CD8-positive, alpha-beta memory T cell (primary cell): ENCODE measurements around the gene RERG. TPM values are rescaled to one million over a fixed set of nuclear protein-coding genes. Genes with fewer than 3 reads are reported as not detected.

Source experiments
- CTCF ChIA-PET: fragments of 350-600 bp; sonication (Branson Sonifier 250); formaldehyde crosslinking; loops from one replicate; lab custom pipeline; 2021; ENCODE audit warnings: antibody characterized with exemption; lab: Charles Lee
- POLR2A ChIA-PET: fragments of 350-600 bp; sonication (Branson Sonifier 250); formaldehyde crosslinking; loops from one replicate; lab custom pipeline; 2021; ENCODE audit warnings: antibody characterized with exemption; lab: Charles Lee
- DNase-seq, 5 donors: peaks; one replicate each; pipeline versions ENCODE4 v3.0.0 to v3.0.0-alpha.2; 2020 to 2022; ENCODE audit warnings: mixed read lengths in 1 of 5
- H3K27ac ChIP-seq: one replicate; pipeline ENCODE4 v1.7.0; 2013; ENCODE audit warnings: low read depth, mild to moderate bottlenecking, low read length, moderate library complexity
- H3K27me3 ChIP-seq: 2 replicates; pipeline ENCODE4 v1.7.0; 2013; ENCODE audit warnings: low read length, mild to moderate bottlenecking; ENCODE audit not compliant: insufficient read depth, poor library complexity, severe bottlenecking
- H3K36me3 ChIP-seq: 2 replicates; pipeline ENCODE4 v1.7.0; 2013; ENCODE audit warnings: mild to moderate bottlenecking, low read length, moderate library complexity; ENCODE audit not compliant: insufficient read depth
- H3K4me1 ChIP-seq: 2 replicates; pipeline ENCODE4 v1.7.0; 2013; ENCODE audit warnings: mild to moderate bottlenecking, low read length, moderate library complexity; ENCODE audit not compliant: insufficient read depth
- H3K4me3 ChIP-seq: 2 replicates; pipeline ENCODE4 v1.7.0; 2013; ENCODE audit warnings: mild to moderate bottlenecking, low read length
- H3K9me3 ChIP-seq: 2 replicates; pipeline ENCODE4 v1.7.0; 2013; ENCODE audit warnings: mild to moderate bottlenecking, low read length
- H3K27ac Mint-ChIP-seq, 8 donors: one replicate each; pipeline ENCODE4 v1.8.0; 2020 to 2021; ENCODE audit warnings: mixed read lengths in 8 of 8, mild to moderate bottlenecking in 6 of 8, inconsistent platforms in 3 of 8, moderate library complexity in 3 of 8
- H3K27me3 Mint-ChIP-seq, 2 donors: one replicate each; pipeline ENCODE4 v1.8.0; 2020 to 2021; ENCODE audit warnings: mixed read lengths in 2 of 2, mild to moderate bottlenecking in 1 of 2, moderate library complexity in 1 of 2
- H3K36me3 Mint-ChIP-seq, 3 donors: one replicate each; pipeline ENCODE4 v1.8.0; 2020 to 2021; ENCODE audit warnings: mixed read lengths in 3 of 3, inconsistent platforms in 1 of 3, mild to moderate bottlenecking in 1 of 3
- H3K4me1 Mint-ChIP-seq, 3 donors: one replicate each; pipeline ENCODE4 v1.8.0; 2020 to 2021; ENCODE audit warnings: mixed read lengths in 3 of 3, inconsistent platforms in 1 of 3, mild to moderate bottlenecking in 1 of 3
- H3K4me3 Mint-ChIP-seq, 7 donors: one replicate each; pipeline ENCODE4 v1.8.0; 2020 to 2021; ENCODE audit warnings: mixed read lengths in 7 of 7, mild to moderate bottlenecking in 6 of 7, moderate library complexity in 4 of 7, inconsistent platforms in 2 of 7
- H3K9me3 Mint-ChIP-seq, 5 donors: one replicate each; pipeline ENCODE4 v1.8.0; 2020 to 2022; ENCODE audit warnings: mixed read lengths in 5 of 5, mild to moderate bottlenecking in 3 of 5, moderate library complexity in 2 of 5, inconsistent platforms in 1 of 5
- polyA plus RNA-seq: library from polyadenylated mRNA; unstranded; fragments of 300-500 nt; fragmentation: Illumina TruSeq; gene quantifications from one replicate; pipeline ENCODE4 v1.2.3, GENCODE V29; 2021
- total RNA-seq, 2 experiments: library from RNA; stranded (reverse); gene quantifications; one replicate each; pipeline ENCODE4 v1.2.3, GENCODE V29; 2021

The RERG gene, protein sequence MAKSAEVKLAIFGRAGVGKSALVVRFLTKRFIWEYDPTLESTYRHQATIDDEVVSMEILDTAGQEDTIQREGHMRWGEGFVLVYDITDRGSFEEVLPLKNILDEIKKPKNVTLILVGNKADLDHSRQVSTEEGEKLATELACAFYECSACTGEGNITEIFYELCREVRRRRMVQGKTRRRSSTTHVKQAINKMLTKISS
- total RNA-seq = not detected
- not detected for polyA plus RNA-seq

DNA sequence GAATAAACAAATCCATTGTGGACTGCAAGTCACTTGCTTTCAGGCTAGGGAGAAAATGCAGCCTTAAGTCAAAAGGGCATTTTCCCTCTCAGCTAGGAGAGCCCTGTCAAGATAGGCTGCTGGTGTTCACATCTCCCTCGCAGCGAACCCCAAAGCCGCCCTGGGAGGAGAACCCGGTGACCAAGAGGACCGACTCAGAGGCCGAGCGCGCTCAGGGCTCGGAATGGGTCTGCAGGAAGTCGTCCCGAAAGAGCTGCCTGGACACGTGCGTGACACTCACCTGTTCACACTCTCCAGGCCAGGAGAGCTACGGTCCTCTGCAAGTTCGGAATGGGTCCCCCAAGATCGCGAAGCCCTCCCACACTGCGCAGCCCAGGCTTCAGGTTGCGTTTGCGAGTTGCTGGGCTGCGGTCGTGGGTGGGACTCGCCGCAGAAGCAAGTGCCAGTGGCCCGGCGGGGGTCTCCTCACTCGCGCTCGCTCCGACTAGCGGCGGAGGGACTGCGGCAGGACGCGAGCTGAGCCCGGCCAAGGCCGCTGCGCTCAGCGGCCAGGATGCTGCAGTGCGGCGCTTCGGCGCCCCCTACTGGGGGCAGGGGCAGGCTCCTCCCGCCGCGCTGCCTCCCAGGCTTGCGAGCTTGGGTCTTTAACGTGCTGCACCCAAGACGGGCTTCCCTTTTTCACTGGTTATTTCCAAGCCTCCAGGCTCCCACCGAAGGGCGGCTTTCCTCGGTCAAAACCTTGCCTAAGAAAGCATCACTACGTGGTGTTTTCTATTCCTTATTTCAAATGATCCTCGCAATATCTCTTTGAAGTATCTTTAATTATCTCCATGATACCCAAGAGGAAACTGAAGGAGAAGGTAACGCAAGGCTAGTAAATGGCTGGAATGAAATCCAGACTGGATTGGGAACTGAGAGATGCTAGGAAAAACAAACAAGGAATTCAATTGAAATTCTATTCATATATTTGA is at the start of gene RERG:
Gene RERG, minus strand, starts transcription at position 503 of the 971 bp plus-strand sequence. CDS start 3,928 bp downstream, outside the sequence.
- Histone ChIP-seq H3K4me1 (peaks cover 9% of the 10 kb centered on the region), H3K27me3 (peaks cover 8% of the 10 kb centered on the region), H3K36me3 (no peaks in the 10 kb centered on the region), H3K4me3 (peak within 1 kb of the TSS; percentile 36), H3K9me3 (no peaks in the 10 kb centered on the region), H3K27ac (no peak within 1 kb of the TSS)
- H3K4me3 Mint-ChIP-seq = peak within 1 kb of the TSS in 6 of 7 donors; percentile 59 to 82 (median 70)
- peaks cover 15 to 34% of the 10 kb centered on the region in 2 donors for H3K27me3 Mint-ChIP-seq
- H3K4me1 Mint-ChIP-seq = peaks cover 4 to 14% (median 13%) of the 10 kb centered on the region in 3 donors
- ChIA-PET POLR2A (interaction anchor here (0.5 kb wide), 1 partner anchor 227 kb away, joined by 3 read pairs; no protein-coding TSS in a partner anchor), CTCF (interaction anchor here (0.6 to 3.0 kb wide), 35 partner anchors 8 to 1866 kb away, joined by 3 to 13 read pairs (median 3); no protein-coding TSS in a partner anchor)
- peak; percentile 47 to 75 (median 61) for DNase-seq
- H3K27ac Mint-ChIP-seq = peak within 1 kb of the TSS in 1 of 8 donors; percentile 56
- no peaks in the 10 kb centered on the region for H3K9me3 Mint-ChIP-seq
- no peaks in the 10 kb centered on the region for H3K36me3 Mint-ChIP-seq

DNA sequence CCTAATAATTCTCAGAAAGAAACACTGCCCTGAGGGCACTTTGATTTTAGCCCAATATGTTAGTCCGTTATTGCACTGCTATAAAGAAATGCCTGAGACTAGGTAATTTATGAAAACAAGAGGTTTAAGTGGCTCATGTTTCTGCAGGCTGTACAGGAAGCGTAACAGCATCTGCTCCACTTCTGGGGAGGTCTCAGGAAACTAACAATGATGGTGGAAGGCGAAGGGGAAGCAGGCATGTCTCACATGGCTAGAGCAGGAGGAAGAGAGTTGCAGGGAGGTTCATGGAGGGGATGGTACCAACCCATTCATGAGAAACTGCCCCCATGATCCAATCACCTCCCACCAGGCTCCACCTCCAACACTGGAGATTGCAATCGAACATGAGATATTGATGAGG is 49.4 kb upstream of the RERG start:
- H3K4me1 ChIP-seq = no peaks in the 10 kb centered on the region

DNA sequence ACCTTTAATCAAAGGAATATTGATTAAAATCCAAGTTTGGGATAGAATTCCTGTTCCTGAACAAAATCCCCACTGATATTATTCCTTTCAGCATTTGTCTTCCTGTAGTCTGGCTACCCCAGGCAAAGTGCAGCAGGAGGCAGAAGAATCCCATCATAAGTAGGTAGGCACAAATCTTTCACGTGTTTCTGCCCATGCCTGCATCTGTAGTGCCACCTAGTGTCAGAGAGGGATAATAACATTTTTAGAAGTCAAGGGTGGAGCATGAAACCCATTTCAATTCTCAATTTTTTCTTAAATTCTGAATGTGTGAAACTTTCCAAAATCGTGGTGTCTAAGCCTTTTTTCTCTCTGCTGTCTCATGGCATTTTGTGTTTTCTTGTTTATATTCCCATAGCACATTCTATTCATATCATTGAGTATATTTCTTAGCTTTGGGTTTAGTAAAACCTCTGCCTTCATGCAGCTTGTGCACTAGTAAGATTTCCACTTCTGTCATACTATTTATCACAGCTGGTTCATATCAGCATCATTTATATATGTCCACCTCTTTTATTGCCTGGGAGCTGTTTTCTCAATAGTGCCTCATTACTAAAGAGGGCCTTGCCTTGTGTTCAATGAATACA is 47.8 kb upstream of the RERG start:
- Mint-ChIP-seq H3K36me3 (no peaks in the 10 kb centered on the region), H3K4me3 (no peak overlapping the region), H3K27ac (no peak overlapping the region), H3K4me1 (no peaks in the 10 kb centered on the region), H3K27me3 (peaks cover 0 to 13% of the 10 kb centered on the region in 2 donors), H3K9me3 (no peaks in the 10 kb centered on the region)
- ChIA-PET CTCF (interaction anchor here (0.8 to 1.6 kb wide), 6 partner anchors 8 to 542 kb away, joined by 3 to 5 read pairs (median 3); no protein-coding TSS in a partner anchor), POLR2A (no interaction called here)
- Histone ChIP-seq H3K4me3 (no peak overlapping the region), H3K9me3 (no peaks in the 10 kb centered on the region), H3K4me1 (no peaks in the 10 kb centered on the region), H3K27ac (no peak overlapping the region), H3K27me3 (no peaks in the 10 kb centered on the region), H3K36me3 (no peaks in the 10 kb centered on the region)
- peak in 4 of 5 donors; percentile 2 to 49 (median 42) for DNase-seq

More for the DNA sequence above, 49.4 kb upstream of the RERG start:
- Mint-ChIP-seq H3K27ac (no peak overlapping the region), H3K9me3 (no peaks in the 10 kb centered on the region), H3K36me3 (no peaks in the 10 kb centered on the region), H3K27me3 (peaks cover 2 to 20% of the 10 kb centered on the region in 2 donors), H3K4me3 (no peak overlapping the region), H3K4me1 (no peaks in the 10 kb centered on the region)
- DNase-seq = no peak
- Histone ChIP-seq H3K4me3 (no peak overlapping the region), H3K27ac (no peak overlapping the region), H3K36me3 (no peaks in the 10 kb centered on the region), H3K9me3 (no peaks in the 10 kb centered on the region), H3K27me3 (no peaks in the 10 kb centered on the region)
- ChIA-PET POLR2A (no interaction called here), CTCF (interaction anchor here (1.6 kb wide), 1 partner anchor 314 kb away, joined by 3 read pairs; no protein-coding TSS in a partner anchor)

DNA sequence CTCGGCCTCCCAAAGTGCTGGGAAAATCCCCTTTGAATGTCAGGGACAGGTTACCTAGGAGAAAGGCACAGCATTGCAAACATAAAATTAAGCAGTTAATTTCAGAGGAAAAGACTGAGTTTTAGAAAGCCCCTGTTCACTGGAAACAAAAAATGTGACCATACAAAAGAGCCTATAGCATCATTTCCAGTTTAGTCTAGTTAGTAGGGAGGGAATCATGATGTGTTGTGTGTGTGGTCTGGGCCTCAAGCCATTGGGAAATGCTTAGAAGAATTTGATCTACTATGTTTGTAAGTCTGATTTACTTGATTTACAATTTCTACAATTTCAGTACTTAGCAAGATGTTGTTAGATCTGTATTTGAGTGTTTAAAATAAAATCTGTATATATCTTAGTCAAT is 47.1 kb upstream of the RERG start:
- Histone ChIP-seq H3K4me3 (no peak overlapping the region), H3K27ac (no peak overlapping the region), H3K27me3 (no peaks in the 10 kb centered on the region), H3K9me3 (no peaks in the 10 kb centered on the region), H3K4me1 (no peaks in the 10 kb centered on the region), H3K36me3 (no peaks in the 10 kb centered on the region)
- no peaks in the 10 kb centered on the region for H3K9me3 Mint-ChIP-seq
- H3K4me1 Mint-ChIP-seq = no peaks in the 10 kb centered on the region
- H3K36me3 Mint-ChIP-seq = no peaks in the 10 kb centered on the region
- ChIA-PET CTCF (no interaction called here), POLR2A (no interaction called here)
- no peak for DNase-seq
- no peak overlapping the region for H3K27ac Mint-ChIP-seq
- peaks cover 0 to 10% of the 10 kb centered on the region in 2 donors for H3K27me3 Mint-ChIP-seq
- no peak overlapping the region for H3K4me3 Mint-ChIP-seq

DNA sequence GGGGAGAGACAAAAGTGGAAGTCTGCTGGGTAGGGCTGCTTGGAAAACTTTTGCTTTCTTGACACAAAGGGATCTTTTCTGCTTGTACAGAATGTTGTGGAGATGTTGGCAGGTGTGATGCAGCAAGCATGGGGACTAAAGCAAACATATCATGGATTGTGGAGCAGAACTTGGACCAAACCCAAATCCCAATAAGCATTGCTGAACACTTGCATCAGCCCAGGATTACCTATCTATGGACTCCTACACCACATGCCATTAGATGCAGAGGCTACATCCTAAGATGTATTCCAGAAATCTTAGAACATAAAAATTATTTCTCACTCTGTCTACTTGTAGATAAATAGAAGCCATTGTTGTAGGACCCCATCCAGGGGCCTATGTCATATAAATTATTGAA is 44.7 kb upstream of the RERG start:
- Mint-ChIP-seq H3K9me3 (peaks cover 0 to 2% (median 0%) of the 10 kb centered on the region in 5 donors), H3K36me3 (no peaks in the 10 kb centered on the region), H3K4me1 (no peaks in the 10 kb centered on the region), H3K27ac (no peak overlapping the region), H3K27me3 (peaks cover 0 to 4% of the 10 kb centered on the region in 2 donors), H3K4me3 (no peak overlapping the region)
- Histone ChIP-seq H3K36me3 (no peaks in the 10 kb centered on the region), H3K27me3 (no peaks in the 10 kb centered on the region), H3K4me1 (no peaks in the 10 kb centered on the region), H3K9me3 (no peaks in the 10 kb centered on the region), H3K4me3 (no peak overlapping the region), H3K27ac (no peak overlapping the region)
- POLR2A ChIA-PET = no interaction called here
- CTCF ChIA-PET = no interaction called here
- no peak for DNase-seq

DNA sequence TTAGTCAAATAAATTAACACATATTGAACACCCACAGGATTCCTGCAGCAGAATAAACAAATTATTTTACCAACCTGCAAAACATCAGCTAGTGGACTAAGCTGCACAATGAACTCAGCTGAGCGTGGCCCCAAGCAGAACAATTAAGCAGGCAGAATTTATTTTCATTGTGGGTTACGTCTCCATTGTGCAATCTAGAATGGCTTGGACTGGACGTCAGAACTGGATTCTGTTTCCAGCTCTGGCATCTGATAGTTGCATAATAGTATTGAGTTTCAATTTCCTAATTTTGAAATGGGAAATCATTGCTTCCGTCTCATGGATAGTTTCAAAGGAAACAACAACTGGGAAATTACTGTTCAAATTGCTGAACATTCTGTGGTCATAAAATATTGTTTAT is 35.5 kb upstream of the RERG start:
- Mint-ChIP-seq H3K9me3 (peaks cover 5 to 9% (median 6%) of the 10 kb centered on the region in 5 donors), H3K27me3 (peaks cover 3 to 31% of the 10 kb centered on the region in 2 donors), H3K36me3 (no peaks in the 10 kb centered on the region), H3K4me3 (no peak overlapping the region), H3K4me1 (no peaks in the 10 kb centered on the region), H3K27ac (no peak overlapping the region)
- Histone ChIP-seq H3K4me3 (no peak overlapping the region), H3K36me3 (no peaks in the 10 kb centered on the region), H3K4me1 (no peaks in the 10 kb centered on the region), H3K27me3 (no peaks in the 10 kb centered on the region), H3K9me3 (no peaks in the 10 kb centered on the region), H3K27ac (no peak overlapping the region)
- no peak for DNase-seq
- ChIA-PET POLR2A (no interaction called here), CTCF (no interaction called here)

DNA sequence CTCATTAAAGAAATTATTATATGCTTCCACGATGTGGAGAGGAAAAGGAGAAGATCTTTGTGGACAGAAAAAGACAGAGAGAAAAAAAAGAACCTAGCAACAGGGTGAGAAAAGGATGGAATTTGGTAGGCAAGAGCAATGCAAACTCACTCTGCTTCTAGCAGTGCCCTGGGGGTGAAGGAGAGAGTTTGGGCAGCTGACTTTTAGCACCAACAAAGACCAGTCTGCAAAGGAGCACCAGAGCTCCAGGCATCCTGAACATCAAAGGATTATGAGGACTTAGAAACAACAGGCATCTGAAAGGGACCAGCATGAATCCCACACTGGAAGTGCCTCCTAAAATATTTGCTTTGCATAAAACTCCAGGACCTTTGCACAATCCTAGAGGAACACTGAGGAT is 32.8 kb upstream of the RERG start:
- Mint-ChIP-seq H3K36me3 (no peaks in the 10 kb centered on the region), H3K4me1 (no peaks in the 10 kb centered on the region), H3K27ac (no peak overlapping the region), H3K4me3 (no peak overlapping the region), H3K27me3 (peaks cover 9 to 53% of the 10 kb centered on the region in 2 donors), H3K9me3 (peaks cover 5 to 10% (median 8%) of the 10 kb centered on the region in 5 donors)
- Histone ChIP-seq H3K9me3 (no peaks in the 10 kb centered on the region), H3K27me3 (no peaks in the 10 kb centered on the region), H3K27ac (no peak overlapping the region), H3K4me1 (no peaks in the 10 kb centered on the region), H3K36me3 (no peaks in the 10 kb centered on the region), H3K4me3 (no peak overlapping the region)
- POLR2A ChIA-PET = no interaction called here
- DNase-seq = no peak
- CTCF ChIA-PET = no interaction called here
